K562 (cell line): Measurements from ENCODE around the gene REEP3. TPM values are rescaled to one million over a fixed set of nuclear protein-coding genes. Genes with fewer than 3 reads are reported as not detected.

Source experiments
- ATAC-seq: fragments of 200-7000 bp; cut with Tn5 transposase; 3 replicates; pipeline ENCODE4 v1.9.1; 2020; ENCODE audit warnings: moderate library complexity
- BruUV-seq: library from RNA; stranded (reverse); fragments of 400-500 nt; replicated peaks from 2 replicates; lab custom pipeline; 2021; lab: Mats Ljungman, UMichigan
- CTCF ChIA-PET: fragments of 300-600 bp; formaldehyde crosslinking; extraction: SDS; loops from one replicate; lab custom pipeline; 2021; ENCODE audit warnings: low intra/inter-chr PET ratio; lab: Yijun Ruan, JAX
- POLR2A ChIA-PET: fragments of 300-600, 350-650 bp; sonication (Branson Sonifier 250); formaldehyde crosslinking; extraction: SDS; loops from one replicate; lab custom pipeline; 2021; ENCODE audit warnings: antibody characterized with exemption, inconsistent platforms; lab: Yijun Ruan, JAX
- DNase-seq, 4 experiments: peaks; one replicate each; pipeline versions ENCODE4 v3.0.0 to v3.0.0-alpha.2; 2011 to 2018; ENCODE audit warnings: low spot score in 3 of 4, mixed read lengths in 3 of 4; ENCODE audit errors: extremely low read depth in 1 of 4
- FAIRE-seq: peaks from 2 replicates; lab custom pipeline; 2011; peaks lifted over from hg19 to GRCh38; lab: Jason Lieb, UNC
- H2AFZ ChIP-seq: 2 replicates; pipeline ENCODE4 v1.6.0; 2011; ENCODE audit warnings: low read depth, low read length, control low read depth, inconsistent platforms
- H3K27ac ChIP-seq: fragments of 200-600 bp; 3 replicates; pipeline ENCODE4 v1.8.0; 2011; ENCODE audit warnings: low read depth, mild to moderate bottlenecking, control low read depth, inconsistent platforms, low read length, moderate library complexity, mixed read lengths; ENCODE audit errors: extremely low read depth
- H3K27me3 ChIP-seq, 2 experiments: fragments of 300-600 bp in 1 of 2; 2 replicates in 1 of 2; 3 replicates in 1 of 2; pipeline versions ENCODE4 v1.6.0 to v1.8.0; 2011; ENCODE audit warnings: inconsistent platforms in 2 of 2, low read length in 2 of 2, mild to moderate bottlenecking in 1 of 2, mixed read lengths in 1 of 2, moderate library complexity in 1 of 2; ENCODE audit not compliant: control insufficient read depth in 2 of 2, insufficient read depth in 2 of 2
- H3K36me3 ChIP-seq: fragments of 300-600 bp; 3 replicates; pipeline ENCODE4 v1.8.0; 2011; ENCODE audit warnings: mild to moderate bottlenecking, low read length, inconsistent platforms; ENCODE audit not compliant: control insufficient read depth, insufficient read depth
- H3K4me1 ChIP-seq, 2 experiments: fragments of 200-600 bp in 1 of 2; replicated peaks in 1 of 2; 2 replicates in 1 of 2; 3 replicates in 1 of 2; pipeline versions ENCODE4 v1.5.1 to v1.8.0; 2011; ENCODE audit warnings: inconsistent platforms in 2 of 2, low read length in 2 of 2, mild to moderate bottlenecking in 1 of 2, mixed read lengths in 1 of 2, moderate library complexity in 1 of 2; ENCODE audit not compliant: control insufficient read depth in 2 of 2, insufficient read depth in 2 of 2
- H3K4me2 ChIP-seq: 2 replicates; pipeline ENCODE4 v1.6.1; 2011; ENCODE audit warnings: low read length, control low read depth, inconsistent platforms, mixed read lengths; ENCODE audit not compliant: insufficient read depth
- H3K4me3 ChIP-seq: fragments of 200-600 bp; sonication (generic), shearing (Covaris generic); 2 replicates; pipeline ENCODE4 v1.5.1; 2016; ENCODE audit warnings: control low read depth, inconsistent platforms
- H3K79me2 ChIP-seq: fragments of 200-600 bp; 3 replicates; pipeline ENCODE4 v1.8.0; 2011; ENCODE audit warnings: low read length, inconsistent platforms; ENCODE audit not compliant: control insufficient read depth, insufficient read depth
- H3K9ac ChIP-seq, 2 experiments: 2 replicates each; pipeline versions ENCODE4 v1.6.0 to v1.6.1; 2011; ENCODE audit warnings: low read depth in 2 of 2, low read length in 2 of 2, control low read depth in 1 of 2, inconsistent platforms in 1 of 2, mild to moderate bottlenecking in 1 of 2, mixed read lengths in 1 of 2; ENCODE audit not compliant: insufficient read depth in 1 of 2
- H3K9me1 ChIP-seq: one replicate; pipeline ENCODE4 v1.6.0; 2011; ENCODE audit warnings: inconsistent platforms, mild to moderate bottlenecking, low read length, moderate library complexity; ENCODE audit not compliant: control insufficient read depth, insufficient read depth
- H3K9me3 ChIP-seq: replicated peaks from 2 replicates; pipeline ENCODE4 v1.5.1; 2011; ENCODE audit warnings: low read depth, low read length, inconsistent platforms; ENCODE audit not compliant: control insufficient read depth, insufficient read depth
- H4K20me1 ChIP-seq: replicated peaks from 2 replicates; pipeline ENCODE4 v1.6.1; 2011; ENCODE audit warnings: low read length, inconsistent platforms, mixed read lengths; ENCODE audit not compliant: control insufficient read depth, insufficient read depth
- CBX2 ChIP-seq: fragments of 200-600 bp; sonication (generic); IDR thresholded peaks from one replicate; pipeline ENCODE4 v1.6.1; 2012; ENCODE audit warnings: mild to moderate bottlenecking, low read length, inconsistent platforms; ENCODE audit not compliant: insufficient read depth, poor library complexity, severe bottlenecking
- ELF2 ChIP-seq: fragments of 250-450 bp; sonication (Bioruptor Pico); IDR thresholded peaks from 2 replicates; pipeline ENCODE4 v1.5.0; 2021; ENCODE audit warnings: mild to moderate bottlenecking
- GTF2F1 ChIP-seq: IDR thresholded peaks from 2 replicates; pipeline ENCODE4 v1.6.1; 2011; ENCODE audit warnings: low read depth, low read length, improper control_type of control experiment
- NBN ChIP-seq: fragments of 450-650 bp; IDR thresholded peaks from 2 replicates; pipeline ENCODE4 v1.6.1; 2016; ENCODE audit warnings: low read depth, mild to moderate bottlenecking
- NFIC ChIP-seq: fragments of 450-650 bp; IDR thresholded peaks from 2 replicates; pipeline ENCODE4 v1.6.1; 2017; ENCODE audit warnings: mild to moderate bottlenecking, inconsistent platforms
- NFIX ChIP-seq: fragments of 250-450 bp; sonication (Bioruptor Pico); IDR thresholded peaks from 2 replicates; pipeline ENCODE4 v1.4.0; 2020; ENCODE audit warnings: low read depth, mild to moderate bottlenecking, moderate library complexity
- NR2C1 ChIP-seq, 2 experiments: fragments of 450-650 bp; IDR thresholded peaks; 2 replicates each; pipeline ENCODE4 v1.6.1; 2017; ENCODE audit warnings: mild to moderate bottlenecking in 2 of 2, antibody characterized with exemption in 1 of 2, inconsistent platforms in 1 of 2, missing compliant biosample characterization in 1 of 2, missing genetic modification characterization in 1 of 2
- SOX6 ChIP-seq: fragments of 450-650 bp; IDR thresholded peaks from 2 replicates; pipeline ENCODE4 v1.6.1; 2014; ENCODE audit warnings: mild to moderate bottlenecking
- SRF ChIP-seq, 2 experiments: fragments of 250-450, 450-650 bp in 1 of 2; sonication (Bioruptor Pico) in 1 of 2; sonication (generic) in 1 of 2; formaldehyde crosslinking; IDR thresholded peaks; 2 replicates each; pipeline versions ENCODE4 v1.5.0 to v1.5.1; 2020 to 2022; ENCODE audit warnings: mild to moderate bottlenecking in 1 of 2, missing genetic modification reagents in 1 of 2
- TCFL5 ChIP-seq: fragments of 250-450 bp; sonication (Bioruptor Pico); conservative IDR thresholded peaks from 2 replicates; pipeline ENCODE4 v1.6.1; 2021; ENCODE audit warnings: mild to moderate bottlenecking, moderate library complexity, matching md5 sums
- ZKSCAN1 ChIP-seq: fragments of 150-350 bp; IDR thresholded peaks from 2 replicates; pipeline ENCODE4 v1.6.1; 2016; ENCODE audit warnings: low read depth, low read length
- ZNF23 ChIP-seq: fragments of 250-450 bp; sonication (Bioruptor Pico); IDR thresholded peaks from 2 replicates; pipeline ENCODE4 v1.4.0; 2020; ENCODE audit warnings: mild to moderate bottlenecking
- WGBS: fragments of 100-300 bp; shearing (Covaris generic); methylation state at CpG from one replicate; pipeline ENCODE4 v1.1.6; 2016; ENCODE audit warnings: low coverage, mixed read lengths; ENCODE audit not compliant: insufficient coverage; ENCODE audit errors: missing lambda C conversion rate; 5-methylcytosine and 5-hydroxymethylcytosine counted together
- in situ Hi-C: fragments of 300-500 bp; cut with MboI; formaldehyde crosslinking; loops from 4 replicates; pipeline ENCODE4 v1.15.0; 2018; ENCODE audit warnings: inconsistent platforms, mixed read lengths
- intact Hi-C: fragments of 100-400 bp; cut with micrococcal nuclease; formaldehyde crosslinking; loops from 2 replicates; pipeline ENCODE4 v1.14.2; 2022
- polyA plus RNA-seq, 8 experiments: library from polyadenylated mRNA; depleted of rRNA in 4 of 8; stranded (reverse) in 5 of 8; unstranded in 3 of 8; fragments of >200 nt; fragmentation: Nextera tagmentation in 2 of 8; fragmentation: Illumina TruSeq in 1 of 8; extraction: Ambion mirVana in 2 of 8; extraction: Trizol in 1 of 8; gene quantifications; 2 replicates each; pipeline versions ENCODE4 v1.2.1 to v1.2.3, GENCODE V29; 2011 to 2014; ENCODE audit warnings: inconsistent platforms in 1 of 8, missing spikeins in 1 of 8
- total RNA-seq, 7 experiments: library from RNA; depleted of rRNA in 6 of 7; stranded (reverse); fragments of >200 nt in 6 of 7; fragmentation: Illumina TruSeq in 2 of 7; extraction: Trizol in 2 of 7; gene quantifications; 2 replicates each; pipeline versions ENCODE4 v1.2.1 to v1.2.3, GENCODE V29; 2011 to 2021; ENCODE audit warnings: low replicate concordance in 1 of 7
- TF ChIP-seq, protein P1 (sequence below), 2 experiments: IDR thresholded peaks in 1 of 2; conservative IDR thresholded peaks in 1 of 2; 2 replicates each; pipeline ENCODE4 v1.6.1; 2016; ENCODE audit warnings: low read depth in 2 of 2, mild to moderate bottlenecking in 1 of 2, missing compliant biosample characterization in 1 of 2, missing genetic modification characterization in 1 of 2, moderate library complexity in 1 of 2
- TF ChIP-seq, protein P2 (sequence below): fragments of 250-450 bp; sonication (Bioruptor Pico); IDR thresholded peaks from 2 replicates; pipeline ENCODE4 v1.9.0; 2021; ENCODE audit warnings: mild to moderate bottlenecking
- TF ChIP-seq, protein P3 (sequence below): sonication (generic); formaldehyde crosslinking; IDR thresholded peaks from 2 replicates; pipeline ENCODE4 v1.9.0; 2022; ENCODE audit warnings: mild to moderate bottlenecking, missing genetic modification reagents

REEP3 gene
- total and polyA plus RNA-seq, 9 of the 15 experiments (the other 6 are each of a cell fraction or from before 2014, with no cell fraction given): 3.4 to 13.4 (median 9.2) TPM

DNA sequence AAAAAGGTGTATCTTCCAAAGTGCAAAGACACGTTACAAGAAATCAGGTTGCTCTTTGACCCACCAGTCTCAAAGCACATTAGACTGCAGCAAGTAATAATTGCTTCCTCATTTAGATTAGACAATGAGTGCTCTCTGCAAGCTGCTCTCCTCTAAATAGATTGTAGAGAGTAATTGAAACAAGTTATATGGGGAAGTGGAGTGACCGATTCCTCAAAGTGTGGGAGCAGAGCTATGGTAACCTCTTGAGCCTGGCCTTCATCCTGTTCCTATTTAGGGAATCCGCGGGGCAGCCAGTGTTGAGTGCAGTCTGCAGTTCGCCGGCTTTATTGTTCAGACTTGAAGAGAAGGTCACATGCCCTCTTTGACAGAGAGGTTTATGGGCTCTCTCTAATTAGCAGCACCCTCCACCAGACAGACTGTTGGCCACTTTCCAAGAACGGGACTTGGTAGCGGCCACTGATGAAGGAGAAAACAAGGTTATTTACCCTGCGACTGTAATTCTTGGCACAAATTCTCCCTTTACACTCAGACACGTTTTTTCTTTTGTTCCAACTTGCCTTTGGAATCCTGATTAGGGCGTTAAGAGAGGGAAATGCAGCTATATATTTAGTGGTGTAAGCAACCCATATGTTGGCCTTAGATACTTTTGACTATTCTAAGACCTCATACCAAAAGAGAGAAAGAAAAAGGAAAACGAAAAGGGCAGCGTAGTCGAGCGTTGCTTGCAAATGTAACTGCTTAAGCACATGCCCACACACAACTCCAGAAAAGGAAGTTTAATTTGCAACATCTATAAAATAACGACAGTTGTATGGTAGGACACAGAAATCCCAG, 107.5 kb downstream of the REEP3 start:
- Histone ChIP-seq H3K4me2 (peak overlapping the region; percentile 88), H3K9me1 (no peaks in the 10 kb centered on the region), H3K27ac (peak overlapping the region; percentile 73), H3K4me1 (peaks cover 19 to 20% of the 10 kb centered on the region in 2 experiments; a peak in 4 of 5 replicates), H3K27me3 (no peaks in the 10 kb centered on the region), H3K9ac (peak overlapping the region; percentile 70 to 73; a peak in 3 of 4 replicates), H3K9me3 (no peaks in the 10 kb centered on the region), H3K4me3 (peak overlapping the region; percentile 60), H4K20me1 (no peaks in the 10 kb centered on the region), H2AFZ (peak overlapping the region; percentile 95), H3K36me3 (no peaks in the 10 kb centered on the region), H3K79me2 (no peaks in the 10 kb centered on the region)
- ChIA-PET POLR2A (interaction anchor here (0.6 to 4.7 kb wide), 16 partner anchors 9 to 1137 kb away, joined by 3 to 33 read pairs (median 3); no protein-coding TSS in a partner anchor), CTCF (interaction anchor here (0.8 to 2.1 kb wide), 4 partner anchors 92 to 461 kb away, joined by 3 to 17 read pairs (median 4); no protein-coding TSS in a partner anchor)
- WGBS: 12% methylated on average over 16 of the region's 16 CpGs
- FAIRE-seq: peak; percentile 87
- DNase-seq: peak; percentile 46 to 80 (median 53)
- peak; percentile 4 for ATAC-seq
- intact Hi-C loops: loop anchor here (1.0 to 5.0 kb wide), 5 partner anchors 106 to 461 kb away; partner anchors contain the start of gene REEP3
- BruUV-seq: no TSS peak
- in situ Hi-C loops: loop anchor here (25.0 kb wide), 1 partner anchor 416 kb away; no protein-coding TSS in a partner anchor
- TF ChIP-seq SRF (CRISPR knock-in tag; IDR thresholded peaks at IDR 0.05): peak in 1 of 2 experiments; percentile 40; a peak in 1 of 4 replicates
- TF ChIP-seq ELF2: 0 out of 2 replicates have a peak, but pooled peaks have one; percentile 42
- TF ChIP-seq SOX6: peak; percentile 57; the same call in 1 of the 2 replicates
- TF ChIP-seq NBN: peak; percentile 26; the same call in 1 of the 2 replicates
- TF ChIP-seq NR2C1 (IDR thresholded peaks at IDR 0.05): no peak
- TF ChIP-seq NR2C1 (tag; IDR thresholded peaks at IDR 0.05): 0 out of 2 replicates have a peak, but pooled peaks have one; percentile 15
- TF ChIP-seq TCFL5 (CRISPR knock-in tag): no peak
- no peak for TF ChIP-seq ZKSCAN1
- TF ChIP-seq, protein P1, sequence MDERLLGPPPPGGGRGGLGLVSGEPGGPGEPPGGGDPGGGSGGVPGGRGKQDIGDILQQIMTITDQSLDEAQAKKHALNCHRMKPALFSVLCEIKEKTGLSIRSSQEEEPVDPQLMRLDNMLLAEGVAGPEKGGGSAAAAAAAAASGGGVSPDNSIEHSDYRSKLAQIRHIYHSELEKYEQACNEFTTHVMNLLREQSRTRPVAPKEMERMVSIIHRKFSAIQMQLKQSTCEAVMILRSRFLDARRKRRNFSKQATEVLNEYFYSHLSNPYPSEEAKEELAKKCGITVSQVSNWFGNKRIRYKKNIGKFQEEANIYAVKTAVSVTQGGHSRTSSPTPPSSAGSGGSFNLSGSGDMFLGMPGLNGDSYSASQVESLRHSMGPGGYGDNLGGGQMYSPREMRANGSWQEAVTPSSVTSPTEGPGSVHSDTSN (CRISPR knock-in tag; IDR thresholded peaks at IDR 0.05; ENCODE audit: low read depth): no peak
- TF ChIP-seq, protein P1 (tag; conservative IDR thresholded peaks at IDR 0.05; ENCODE audit: low read depth): peak; percentile 62
- 0 out of 2 replicates have a peak, but pooled peaks have one; percentile 2 for TF ChIP-seq GTF2F1
- peak; percentile 95 for TF ChIP-seq NFIC
- TF ChIP-seq, protein P2, sequence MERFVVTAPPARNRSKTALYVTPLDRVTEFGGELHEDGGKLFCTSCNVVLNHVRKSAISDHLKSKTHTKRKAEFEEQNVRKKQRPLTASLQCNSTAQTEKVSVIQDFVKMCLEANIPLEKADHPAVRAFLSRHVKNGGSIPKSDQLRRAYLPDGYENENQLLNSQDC (CRISPR knock-in tag): 0 out of 2 replicates have a peak, but pooled peaks have one; percentile 5
- TF ChIP-seq, protein P3, sequence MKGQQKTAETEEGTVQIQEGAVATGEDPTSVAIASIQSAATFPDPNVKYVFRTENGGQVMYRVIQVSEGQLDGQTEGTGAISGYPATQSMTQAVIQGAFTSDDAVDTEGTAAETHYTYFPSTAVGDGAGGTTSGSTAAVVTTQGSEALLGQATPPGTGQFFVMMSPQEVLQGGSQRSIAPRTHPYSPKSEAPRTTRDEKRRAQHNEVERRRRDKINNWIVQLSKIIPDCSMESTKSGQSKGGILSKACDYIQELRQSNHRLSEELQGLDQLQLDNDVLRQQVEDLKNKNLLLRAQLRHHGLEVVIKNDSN (CRISPR knock-in tag): peak; percentile 39; the same call in 1 of the 2 replicates
- TF ChIP-seq NFIX (CRISPR knock-in tag): peak; percentile 22; the same call in 1 of the 2 replicates
- TF ChIP-seq ZNF23 (CRISPR knock-in tag): peak; percentile 56; the same call in 1 of the 2 replicates
- TF ChIP-seq CBX2: no peak
